BJ (cell line): ENCODE results near the gene PLXNA2. TPM values are rescaled to one million over a fixed set of nuclear protein-coding genes. Genes with fewer than 3 reads are reported as not detected.

ENCODE experiments used
- CTCF ChIA-PET: fragments of 350-600 bp; formaldehyde crosslinking; extraction: SDS; loops from one replicate; lab custom pipeline; 2021; ENCODE audit warnings: antibody characterized with exemption, inconsistent platforms; lab: Yijun Ruan, JAX
- POLR2A ChIA-PET: fragments of 300-600 bp; sonication (Branson Sonifier 250); formaldehyde crosslinking; extraction: SDS; loops from one replicate; lab custom pipeline; 2021; ENCODE audit warnings: antibody characterized with exemption; lab: Charles Lee
- DNase-seq: peaks from one replicate; pipeline ENCODE4 v3.0.0-alpha.2; 2011; ENCODE audit warnings: low read depth
- H3K27me3 ChIP-seq: 2 replicates; pipeline ENCODE4 v1.6.0; 2011; ENCODE audit warnings: low read length; ENCODE audit not compliant: control insufficient read depth, insufficient read depth
- H3K36me3 ChIP-seq: 2 replicates; pipeline ENCODE4 v1.5.1; 2011; ENCODE audit warnings: low read length; ENCODE audit not compliant: control insufficient read depth, insufficient read depth
- H3K4me3 ChIP-seq: 2 replicates; pipeline ENCODE4 v1.5.1; 2011; ENCODE audit warnings: low read depth, mild to moderate bottlenecking, control low read depth, low read length
- CTCF ChIP-seq: IDR thresholded peaks from 2 replicates; pipeline ENCODE4 v1.5.1; 2011; ENCODE audit warnings: low read depth, mild to moderate bottlenecking, control low read depth, inconsistent platforms, low read length, moderate library complexity; ENCODE audit not compliant: insufficient read depth
- polyA plus RNA-seq: library from polyadenylated mRNA; depleted of rRNA; stranded (reverse); fragments of >200 nt; gene quantifications from 2 replicates; pipeline ENCODE4 v1.2.3, GENCODE V29; 2011

Gene PLXNA2
- polyA plus RNA-seq, 1 experiment = 2.7 TPM

- CTCF ChIA-PET = interaction anchor here (0.8 kb wide), 1 partner anchor 58 kb away, joined by 3 read pairs; no protein-coding TSS in a partner anchor
- TF ChIP-seq CTCF = no peak
- Histone ChIP-seq H3K27me3 (no peaks in the 10 kb centered on the region), H3K36me3 (no peaks in the 10 kb centered on the region), H3K4me3 (no peak overlapping the region)
- no peak for DNase-seq
- POLR2A ChIA-PET = no interaction called here
Measured at GRCh38 chr1:208189716-208190115, 54.5 kb downstream of the PLXNA2 start.

DNA sequence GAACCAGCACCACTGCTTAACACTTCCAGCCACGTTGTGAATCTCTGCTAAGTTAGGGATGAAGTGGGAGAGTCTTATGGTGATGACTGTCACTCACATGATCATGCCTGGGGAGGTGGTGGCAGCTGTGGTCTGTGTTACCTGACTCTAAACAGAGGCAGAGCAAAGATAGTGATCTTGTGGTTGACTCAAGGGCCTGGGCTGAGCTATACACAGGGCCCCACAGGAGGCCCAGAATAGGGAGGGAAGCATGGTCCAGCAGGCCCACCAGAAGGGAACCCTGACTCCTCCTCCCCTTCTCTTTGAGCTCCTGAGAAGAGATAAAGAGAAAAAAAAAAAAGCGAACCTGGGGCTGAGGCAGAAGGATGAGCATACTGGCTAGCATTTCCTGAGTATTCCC, 55.0 kb downstream of the PLXNA2 start:
- no peak for TF ChIP-seq CTCF
- Histone ChIP-seq H3K27me3 (no peaks in the 10 kb centered on the region), H3K36me3 (no peaks in the 10 kb centered on the region), H3K4me3 (no peak overlapping the region)
- CTCF ChIA-PET = interaction anchor here (0.8 kb wide), 1 partner anchor 58 kb away, joined by 3 read pairs; no protein-coding TSS in a partner anchor
- POLR2A ChIA-PET = interaction anchor here (0.6 to 0.7 kb wide), 2 partner anchors 13 to 390 kb away, joined by 5 to 8 read pairs; no protein-coding TSS in a partner anchor
- no peak for DNase-seq

DNA sequence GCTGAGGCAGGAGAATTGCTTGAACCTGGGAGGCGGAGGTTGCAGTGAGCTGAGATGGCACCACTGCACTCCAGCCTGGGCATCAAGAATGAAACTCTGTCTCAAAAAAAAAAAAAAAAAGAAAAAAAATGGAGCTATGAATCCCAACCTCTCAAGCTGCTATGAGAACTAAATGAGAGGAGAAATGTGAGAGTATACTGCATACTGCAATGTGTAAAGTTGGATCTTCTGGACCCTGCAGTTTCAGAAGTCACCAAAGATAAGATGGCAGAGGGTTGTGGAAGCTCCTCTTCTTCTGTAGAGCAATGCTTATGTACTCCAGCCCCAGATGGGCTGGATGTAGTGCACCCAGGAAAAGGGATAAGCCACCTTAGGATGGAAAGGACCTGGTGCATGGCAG, 55.6 kb downstream of the PLXNA2 start:
- CTCF ChIA-PET = no interaction called here
- H3K27me3 ChIP-seq = no peaks in the 10 kb centered on the region
- TF ChIP-seq CTCF = no peak

DNA sequence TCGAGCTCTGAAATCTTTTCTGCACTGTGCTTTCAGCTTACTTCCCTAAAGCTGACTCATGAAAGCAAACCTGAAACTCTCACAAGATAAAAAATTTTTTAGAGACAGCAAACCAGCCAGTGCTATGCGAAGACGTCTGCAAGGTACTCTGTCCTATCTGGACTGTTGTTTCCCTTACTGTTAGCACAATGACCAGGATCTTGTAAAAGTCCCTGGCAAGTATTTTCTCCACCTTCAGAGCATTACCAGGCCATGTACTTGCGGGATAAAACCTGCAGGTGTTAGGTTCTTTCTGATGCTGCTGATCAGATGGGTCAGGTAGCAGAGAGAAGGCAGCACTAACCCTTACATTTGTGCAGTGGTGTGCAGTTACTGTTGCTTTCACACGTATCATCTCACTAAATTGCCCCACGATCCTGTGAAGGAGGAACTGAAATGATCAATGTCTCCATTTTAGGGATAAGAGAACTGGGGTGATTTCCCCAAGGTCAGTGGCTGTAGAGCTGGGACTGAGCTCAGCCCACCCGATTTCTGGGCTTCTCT, 56.6 kb downstream of the PLXNA2 start:
- CTCF ChIA-PET = interaction anchor here (1.0 to 1.1 kb wide), 2 partner anchors 25 to 65 kb away, joined by 3 to 5 read pairs; no protein-coding TSS in a partner anchor
- no peak for TF ChIP-seq CTCF
- DNase-seq = no peak
- Histone ChIP-seq H3K36me3 (no peaks in the 10 kb centered on the region), H3K4me3 (no peak overlapping the region), H3K27me3 (no peaks in the 10 kb centered on the region)
- POLR2A ChIA-PET = no interaction called here

More for the DNA sequence above, 55.6 kb downstream of the PLXNA2 start:
- Histone ChIP-seq H3K4me3 (no peak overlapping the region), H3K36me3 (no peaks in the 10 kb centered on the region)
- POLR2A ChIA-PET = interaction anchor here (0.6 to 0.7 kb wide), 2 partner anchors 14 to 389 kb away, joined by 5 to 8 read pairs; no protein-coding TSS in a partner anchor
- no peak for DNase-seq

DNA sequence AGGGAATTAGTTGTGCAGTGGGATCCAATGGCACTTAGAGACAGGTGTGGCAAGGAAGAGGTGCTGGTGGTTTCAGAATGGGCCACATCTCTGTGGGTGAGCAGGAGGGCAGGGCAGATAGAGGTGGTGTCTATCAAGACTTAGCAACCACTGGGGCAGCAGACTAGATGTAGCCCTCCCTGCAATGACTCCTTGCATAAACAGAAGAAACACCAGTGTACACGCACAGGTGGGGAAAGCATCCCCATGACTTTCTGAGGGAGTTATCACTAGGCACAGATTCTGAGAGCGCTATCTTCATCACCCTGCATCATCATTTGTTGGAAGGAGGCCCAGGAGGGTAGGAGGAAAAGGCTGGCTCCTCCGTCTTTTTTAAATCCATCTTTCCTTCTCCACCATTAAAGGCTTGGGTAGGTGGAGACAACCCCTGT, 58.4 kb downstream of the PLXNA2 start:
- Histone ChIP-seq H3K36me3 (no peaks in the 10 kb centered on the region), H3K4me3 (no peak overlapping the region), H3K27me3 (no peaks in the 10 kb centered on the region)
- ChIA-PET POLR2A (interaction anchor here (0.6 kb wide), 1 partner anchor 35 kb away, joined by 6 read pairs; no protein-coding TSS in a partner anchor), CTCF (no interaction called here)
- no peak for DNase-seq
- no peak for TF ChIP-seq CTCF
